Keratinocyte (primary cell): Measurements from ENCODE around the gene E2F6.

Source experiments
- EZH2 ChIP-seq: IDR thresholded peaks from one replicate; pipeline ENCODE4 v1.6.1; 2012; ENCODE audit warnings: inconsistent platforms, mild to moderate bottlenecking, low read length, moderate library complexity
- TF ChIP-seq, protein P1 (sequence below), 3 experiments: IDR thresholded peaks in 1 of 3; conservative IDR thresholded peaks in 1 of 3; optimal IDR thresholded peaks in 1 of 3; 2 replicates in 2 of 3; 3 replicates in 1 of 3; pipeline versions ENCODE3 to v1.5.1; 2011; ENCODE audit warnings: low read length in 3 of 3, mild to moderate bottlenecking in 3 of 3, moderate library complexity in 2 of 3, control low read depth in 1 of 3, inconsistent platforms in 1 of 3; ENCODE audit not compliant: insufficient read depth in 2 of 3; ENCODE audit errors: extremely low read depth in 1 of 3

DNA sequence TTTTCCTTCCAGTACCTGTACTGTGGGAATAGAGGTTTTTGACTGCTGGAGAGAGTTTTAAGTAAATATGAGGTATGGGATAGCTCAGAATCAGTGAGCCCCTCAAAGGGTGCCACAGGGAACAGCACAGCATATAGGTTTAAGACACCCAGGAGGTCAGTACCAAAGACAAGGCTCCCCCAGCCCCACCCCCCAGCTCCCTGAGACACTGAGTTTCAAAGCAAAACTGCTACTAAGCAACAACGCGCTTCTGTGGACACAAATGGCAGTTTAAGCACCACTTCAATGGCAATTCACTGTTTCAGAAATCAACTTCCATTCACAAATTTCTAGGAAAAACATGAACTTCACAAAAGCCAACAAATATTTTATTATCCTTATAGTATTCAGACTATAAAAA lies 15.2 kb downstream of the E2F6 start:
- TF ChIP-seq, protein P1, sequence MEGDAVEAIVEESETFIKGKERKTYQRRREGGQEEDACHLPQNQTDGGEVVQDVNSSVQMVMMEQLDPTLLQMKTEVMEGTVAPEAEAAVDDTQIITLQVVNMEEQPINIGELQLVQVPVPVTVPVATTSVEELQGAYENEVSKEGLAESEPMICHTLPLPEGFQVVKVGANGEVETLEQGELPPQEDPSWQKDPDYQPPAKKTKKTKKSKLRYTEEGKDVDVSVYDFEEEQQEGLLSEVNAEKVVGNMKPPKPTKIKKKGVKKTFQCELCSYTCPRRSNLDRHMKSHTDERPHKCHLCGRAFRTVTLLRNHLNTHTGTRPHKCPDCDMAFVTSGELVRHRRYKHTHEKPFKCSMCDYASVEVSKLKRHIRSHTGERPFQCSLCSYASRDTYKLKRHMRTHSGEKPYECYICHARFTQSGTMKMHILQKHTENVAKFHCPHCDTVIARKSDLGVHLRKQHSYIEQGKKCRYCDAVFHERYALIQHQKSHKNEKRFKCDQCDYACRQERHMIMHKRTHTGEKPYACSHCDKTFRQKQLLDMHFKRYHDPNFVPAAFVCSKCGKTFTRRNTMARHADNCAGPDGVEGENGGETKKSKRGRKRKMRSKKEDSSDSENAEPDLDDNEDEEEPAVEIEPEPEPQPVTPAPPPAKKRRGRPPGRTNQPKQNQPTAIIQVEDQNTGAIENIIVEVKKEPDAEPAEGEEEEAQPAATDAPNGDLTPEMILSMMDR (optimal IDR thresholded peaks at IDR 0.05 in 1 of 3, IDR thresholded peaks at IDR 0.05 in 1 of 3, conservative IDR thresholded peaks at IDR 0.05 in 1 of 3; ENCODE audit: extremely low read depth in 1 of 3, insufficient read depth in 2 of 3, low read length in 3 of 3): no peak
- TF ChIP-seq EZH2: no peak
